Kidney (tissue), 14 donors: Measurements from ENCODE around the gene SRRM4. TPM values are rescaled to one million over a fixed set of nuclear protein-coding genes. Genes with fewer than 3 reads are reported as not detected.

Source experiments
- DNase-seq, 5 donors: peaks; one replicate each; pipeline ENCODE4 v3.0.0-alpha.2; 2013 to 2020
- FAIRE-seq: peaks from 2 replicates; lab custom pipeline; 2012; peaks lifted over from hg19 to GRCh38; lab: Jason Lieb, UNC
- H3K27ac ChIP-seq, 2 donors: one replicate each; pipeline ENCODE4 v1.7.0; 2013; ENCODE audit warnings: low read depth in 2 of 2, low read length in 2 of 2, inconsistent platforms in 1 of 2
- H3K27me3 ChIP-seq: one replicate; pipeline ENCODE4 v1.7.1; 2013; ENCODE audit warnings: low read length, inconsistent platforms; ENCODE audit not compliant: control insufficient read depth, insufficient read depth
- H3K36me3 ChIP-seq, 3 donors: one replicate each; pipeline versions ENCODE4 v1.7.0 to v1.7.1; 2013; ENCODE audit warnings: low read length in 3 of 3, control low read depth in 1 of 3, inconsistent platforms in 1 of 3; ENCODE audit not compliant: insufficient read depth in 3 of 3, control insufficient read depth in 2 of 3
- H3K4me1 ChIP-seq, 3 donors: one replicate each; pipeline versions ENCODE4 v1.7.0 to v1.7.1; 2013; ENCODE audit warnings: low read length in 3 of 3, inconsistent platforms in 1 of 3, low read depth in 1 of 3; ENCODE audit not compliant: control insufficient read depth in 2 of 3, insufficient read depth in 2 of 3
- H3K4me3 ChIP-seq, 3 donors: one replicate each; pipeline versions ENCODE4 v1.7.0 to v1.8.1; 2013; ENCODE audit warnings: low read length in 3 of 3, control low read depth in 1 of 3, inconsistent platforms in 1 of 3
- H3K9ac ChIP-seq, 3 donors: one replicate each; pipeline versions ENCODE4 v1.7.0 to v1.7.1; 2013; ENCODE audit warnings: low read length in 3 of 3, control low read depth in 1 of 3, inconsistent platforms in 1 of 3
- H3K9me3 ChIP-seq, 3 donors: one replicate each; pipeline versions ENCODE4 v1.7.0 to v1.7.1; 2013; ENCODE audit warnings: low read length in 3 of 3, control low read depth in 1 of 3, inconsistent platforms in 1 of 3; ENCODE audit not compliant: control insufficient read depth in 2 of 3, insufficient read depth in 1 of 3
- CTCF ChIP-seq: IDR thresholded peaks from 3 replicates; pipeline ENCODE4 v1.5.1; 2012; ENCODE audit warnings: mild to moderate bottlenecking, moderate library complexity, borderline replicate concordance; ENCODE audit not compliant: insufficient read depth; ENCODE audit errors: extremely low read depth
- intact Hi-C: fragments of 100-400 bp; cut with DNase I; formaldehyde crosslinking; loops from one replicate; pipeline ENCODE4 v1.11.1; 2022
- polyA plus RNA-seq: library from polyadenylated mRNA; stranded (reverse); fragments of 350-450 nt; fragmentation: Illumina TruSeq; extraction: RNeasy Lipid Tissue Mini Kit (QIAGEN cat#74804); gene quantifications from one replicate; pipeline ENCODE4 v1.2.3, GENCODE V29; 2014; ENCODE audit warnings: low read depth, low replicate concordance; ENCODE audit not compliant: insufficient read depth
- total RNA-seq: library from RNA; stranded (reverse); fragmentation: NEBNext Ultra II Directional; extraction: Animal tissue kit (Norgen Biotek cat#: 25700); gene quantifications from one replicate; pipeline ENCODE4 v1.2.1, GENCODE V29; 2021
- donor health status: control.
- donor health status: control.
- donor health status: control.
- donor health status: control.
- donor health status: control.
- donor health status: DM: yes; HTN: yes; CAD: no.
- donor health status: Normal renal cell carcinoma (clear cell type).

SRRM4 gene
- total and polyA plus RNA-seq, 2 donors from 2014 or later, result 0.06 to 0.17 TPM

GRCh38 chr12:119052001-119052400, 70.7 kb downstream of the SRRM4 start:
- H3K27me3 ChIP-seq, result no peaks in the 10 kb centered on the region
- TF ChIP-seq CTCF, result no peak
- FAIRE-seq (no peak), DNase-seq (no peak)
- no peaks in the 10 kb centered on the region for H3K4me1 ChIP-seq
- H3K4me3 ChIP-seq, result no peak overlapping the region
- peaks cover 0 to 8% (median 0%) of the 10 kb centered on the region in 3 donors for H3K9me3 ChIP-seq
- H3K9ac ChIP-seq, result no peak overlapping the region
- no peak overlapping the region for H3K27ac ChIP-seq
- H3K36me3 ChIP-seq, result no peaks in the 10 kb centered on the region
- intact Hi-C loops, result no loop called here

GRCh38 chr12:119055977-119056376, 74.6 kb downstream of the SRRM4 start:
- no peak overlapping the region for H3K4me3 ChIP-seq
- H3K4me1 ChIP-seq, result no peaks in the 10 kb centered on the region
- H3K27ac ChIP-seq, result no peak overlapping the region
- H3K27me3 ChIP-seq, result no peaks in the 10 kb centered on the region
- no peak for DNase-seq
- H3K36me3 ChIP-seq, result no peaks in the 10 kb centered on the region
- FAIRE-seq, result no peak
- TF ChIP-seq CTCF, result no peak
- H3K9ac ChIP-seq, result no peak overlapping the region
- H3K9me3 ChIP-seq, result no peaks in the 10 kb centered on the region
- intact Hi-C loops, result no loop called here

- intact Hi-C loops, result no loop called here
- FAIRE-seq, result no peak
- DNase-seq, result peak; percentile 71 to 88 (median 80)
These were observed 79.8 kb downstream of the SRRM4 start for GRCh38 chr12:119060847-119061796.

More at GRCh38 chr12:119060847-119061796, 79.8 kb downstream of the SRRM4 start:
- Histone ChIP-seq H3K4me3 (no peak overlapping the region), H3K9ac (no peak overlapping the region), H3K36me3 (no peaks in the 10 kb centered on the region), H3K27me3 (no peaks in the 10 kb centered on the region), H3K4me1 (no peaks in the 10 kb centered on the region), H3K9me3 (no peaks in the 10 kb centered on the region), H3K27ac (no peak overlapping the region)
- TF ChIP-seq CTCF, result no peak
